CD4-positive, alpha-beta memory T cell (primary cell): ENCODE data around the gene BFSP2. TPM values are rescaled to one million over a fixed set of nuclear protein-coding genes. Genes with fewer than 3 reads are reported as not detected.
"Not testable (repeated sequence)": the region's sequence is repeated elsewhere in the genome, so short reads cannot be mapped to it uniquely, and the experiment has no call there.

Source experiments
- CTCF ChIA-PET: fragments of 350-600 bp; sonication (Branson Sonifier 250); formaldehyde crosslinking; loops from one replicate; lab custom pipeline; 2021; ENCODE audit warnings: inconsistent platforms; ENCODE audit not compliant: partially characterized antibody; lab: Charles Lee
- POLR2A ChIA-PET: fragments of 350-600 bp; sonication (Branson Sonifier 250); formaldehyde crosslinking; loops from one replicate; lab custom pipeline; 2021; ENCODE audit not compliant: partially characterized antibody; lab: Charles Lee
- DNase-seq, 5 donors: peaks; one replicate each; pipeline versions ENCODE4 v3.0.0 to v3.0.0-alpha.2; 2020 to 2022; ENCODE audit warnings: mixed read lengths in 1 of 5
- H3K27ac ChIP-seq: one replicate; pipeline ENCODE4 v1.7.0; 2013; ENCODE audit warnings: low read depth, low read length
- H3K27me3 ChIP-seq: 2 replicates; pipeline ENCODE4 v1.7.0; 2013; ENCODE audit warnings: mild to moderate bottlenecking, low read length, moderate library complexity; ENCODE audit not compliant: insufficient read depth
- H3K36me3 ChIP-seq: 2 replicates; pipeline ENCODE4 v1.7.0; 2013; ENCODE audit warnings: mild to moderate bottlenecking, low read length, moderate library complexity; ENCODE audit not compliant: insufficient read depth
- H3K4me1 ChIP-seq: 2 replicates; pipeline ENCODE4 v1.7.0; 2013; ENCODE audit warnings: mild to moderate bottlenecking, low read length, moderate library complexity; ENCODE audit not compliant: insufficient read depth
- H3K4me3 ChIP-seq, 2 donors: one replicate each; pipeline ENCODE4 v1.7.0; 2013; ENCODE audit warnings: low read length in 2 of 2, mild to moderate bottlenecking in 1 of 2
- H3K9me3 ChIP-seq, 2 donors: one replicate each; pipeline ENCODE4 v1.7.0; 2013; ENCODE audit warnings: low read length in 2 of 2, control low read depth in 1 of 2; ENCODE audit not compliant: control insufficient read depth in 1 of 2
- H3K27ac Mint-ChIP-seq, 7 donors: one replicate each; pipeline ENCODE4 v1.8.0; 2020 to 2021; ENCODE audit warnings: mixed read lengths in 7 of 7, mild to moderate bottlenecking in 6 of 7, inconsistent platforms in 3 of 7, moderate library complexity in 3 of 7
- H3K27me3 Mint-ChIP-seq, 2 donors: one replicate each; pipeline ENCODE4 v1.8.0; 2020 to 2021; ENCODE audit warnings: mixed read lengths in 2 of 2
- H3K36me3 Mint-ChIP-seq, 2 donors: one replicate each; pipeline ENCODE4 v1.8.0; 2020 to 2021; ENCODE audit warnings: mixed read lengths in 2 of 2, inconsistent platforms in 1 of 2, mild to moderate bottlenecking in 1 of 2
- H3K4me1 Mint-ChIP-seq, 4 donors: one replicate each; pipeline ENCODE4 v1.8.0; 2020 to 2021; ENCODE audit warnings: mixed read lengths in 4 of 4, mild to moderate bottlenecking in 1 of 4
- H3K4me3 Mint-ChIP-seq, 8 donors: one replicate each; pipeline ENCODE4 v1.8.0; 2020 to 2021; ENCODE audit warnings: mixed read lengths in 8 of 8, mild to moderate bottlenecking in 7 of 8, moderate library complexity in 6 of 8, inconsistent platforms in 3 of 8
- H3K9me3 Mint-ChIP-seq, 8 donors: one replicate each; pipeline ENCODE4 v1.8.0; 2020 to 2021; ENCODE audit warnings: mixed read lengths in 8 of 8, mild to moderate bottlenecking in 5 of 8, inconsistent platforms in 3 of 8, moderate library complexity in 1 of 8
- intact Hi-C: fragments of 100-400 bp; cut with micrococcal nuclease; formaldehyde crosslinking; loops from one replicate; pipeline ENCODE4 v1.15.1; 2023
- polyA plus RNA-seq, 2 donors: library from polyadenylated mRNA; unstranded; fragments of 300-500 nt; fragmentation: Illumina TruSeq; gene quantifications; one replicate each; pipeline ENCODE4 v1.2.3, GENCODE V29; 2021
- total RNA-seq, 2 experiments: library from RNA; stranded (reverse); gene quantifications; one replicate each; pipeline ENCODE4 v1.2.3, GENCODE V29; 2021

The BFSP2 gene
- total and polyA plus RNA-seq, 4 experiments from 2014 or later, result 0.86 to 1.3 TPM; not detected in 2

DNA sequence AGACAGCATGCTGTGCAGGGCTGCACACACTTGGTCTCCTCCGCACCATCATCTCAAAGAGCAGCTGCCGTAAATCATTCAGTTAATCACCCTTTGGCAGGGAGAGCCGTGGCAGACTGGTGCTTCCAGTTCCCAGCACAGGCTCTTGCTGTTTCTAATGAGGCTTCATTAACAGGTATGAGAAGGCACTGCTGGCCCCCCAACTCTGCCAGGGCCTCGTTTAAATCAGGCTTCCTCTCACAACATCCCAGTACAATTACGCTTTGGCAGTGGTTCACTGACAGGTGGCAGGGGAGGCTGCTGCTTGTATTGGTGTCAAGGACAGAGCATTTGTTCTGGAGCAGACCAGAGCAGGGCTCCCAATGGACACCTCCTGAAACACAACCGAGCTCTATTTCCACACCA is 77.1 kb downstream of the BFSP2 start:
- ChIA-PET CTCF (interaction anchor here (0.8 to 1.1 kb wide), 2 partner anchors 13 to 15 kb away, joined by 3 read pairs; no protein-coding TSS in a partner anchor), POLR2A (no interaction called here)
- Mint-ChIP-seq H3K36me3 (no peaks in the 10 kb centered on the region), H3K27ac (no peak overlapping the region), H3K4me1 (peaks cover 26 to 32% (median 29%) of the 10 kb centered on the region in 4 donors), H3K4me3 (no peak overlapping the region), H3K9me3 (no peaks in the 10 kb centered on the region), H3K27me3 (no peaks in the 10 kb centered on the region)
- Histone ChIP-seq H3K4me1 (peaks cover 22% of the 10 kb centered on the region), H3K9me3 (no peaks in the 10 kb centered on the region), H3K27me3 (no peaks in the 10 kb centered on the region), H3K27ac (no peak overlapping the region), H3K4me3 (no peak overlapping the region), H3K36me3 (no peaks in the 10 kb centered on the region)
- no peak for DNase-seq
- intact Hi-C loops, result no loop called here

DNA sequence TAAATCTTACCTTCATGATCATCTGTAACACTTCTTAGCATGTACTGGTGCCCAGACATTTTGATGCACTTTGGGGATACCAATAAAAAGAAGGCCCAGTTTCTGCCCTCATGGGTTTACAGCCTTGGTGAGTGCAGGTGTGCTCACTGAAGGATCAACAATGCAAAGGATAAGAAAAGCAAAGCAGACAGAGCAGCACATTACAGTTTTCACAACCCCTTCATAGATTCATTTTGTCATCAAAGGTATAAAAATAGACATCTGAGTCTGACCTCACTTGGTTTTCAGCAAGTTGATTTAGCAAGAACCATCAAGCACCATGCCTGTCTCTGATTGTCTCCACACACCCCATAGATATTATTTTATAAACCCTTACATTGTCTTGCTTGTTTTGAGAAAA is 77.6 kb downstream of the BFSP2 start:
- Mint-ChIP-seq H3K4me1 (peaks cover 26 to 32% (median 29%) of the 10 kb centered on the region in 4 donors), H3K36me3 (no peaks in the 10 kb centered on the region), H3K27ac (no peak overlapping the region), H3K4me3 (no peak overlapping the region), H3K9me3 (no peaks in the 10 kb centered on the region), H3K27me3 (no peaks in the 10 kb centered on the region)
- intact Hi-C loops, result no loop called here
- Histone ChIP-seq H3K9me3 (no peaks in the 10 kb centered on the region), H3K36me3 (no peaks in the 10 kb centered on the region), H3K4me1 (peaks cover 22% of the 10 kb centered on the region), H3K27ac (no peak overlapping the region), H3K4me3 (no peak overlapping the region), H3K27me3 (no peaks in the 10 kb centered on the region)
- ChIA-PET POLR2A (interaction anchor here (1.3 kb wide), 1 partner anchor 10 kb away, joined by 3 read pairs; no protein-coding TSS in a partner anchor), CTCF (interaction anchor here (1.2 kb wide), 1 partner anchor 9 kb away, joined by 3 read pairs; no protein-coding TSS in a partner anchor)
- DNase-seq, result no peak

DNA sequence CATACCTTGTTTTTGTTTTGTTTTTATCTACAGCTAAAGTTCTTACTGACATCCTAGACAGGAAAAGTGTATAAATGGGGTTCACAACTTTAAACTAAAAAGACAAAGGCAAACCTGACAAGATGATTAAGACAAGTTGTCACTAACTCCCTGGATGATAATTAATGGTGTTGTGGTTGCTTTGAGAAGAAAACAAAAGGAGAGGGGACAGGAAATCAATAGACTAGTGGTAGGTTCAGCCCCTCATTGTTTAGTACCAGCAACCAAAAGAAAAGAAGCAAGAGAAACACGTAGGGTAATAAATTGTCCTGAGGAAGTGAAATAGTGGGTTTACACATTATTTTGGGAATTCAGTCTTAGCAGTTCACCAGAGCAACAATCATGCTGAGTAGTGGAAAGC is 78.8 kb downstream of the BFSP2 start:
- H3K27ac Mint-ChIP-seq, result no peak overlapping the region
- no peak overlapping the region for H3K4me3 ChIP-seq
- CTCF ChIA-PET, result interaction anchor here (1.2 to 2.4 kb wide), 2 partner anchors 8 to 11 kb away, joined by 3 to 15 read pairs; no protein-coding TSS in a partner anchor
- H3K4me1 ChIP-seq, result peaks cover 22% of the 10 kb centered on the region
- H3K27me3 ChIP-seq, result no peaks in the 10 kb centered on the region
- intact Hi-C loops, result no loop called here
- peaks cover 26 to 32% (median 29%) of the 10 kb centered on the region in 4 donors for H3K4me1 Mint-ChIP-seq
- POLR2A ChIA-PET, result interaction anchor here (1.3 to 1.4 kb wide), 2 partner anchors 11 to 94 kb away, joined by 3 to 4 read pairs; no protein-coding TSS in a partner anchor
- no peaks in the 10 kb centered on the region for H3K36me3 Mint-ChIP-seq
- H3K36me3 ChIP-seq, result no peaks in the 10 kb centered on the region
- H3K9me3 ChIP-seq, result no peaks in the 10 kb centered on the region
- no peak overlapping the region for H3K4me3 Mint-ChIP-seq
- DNase-seq, result no peak
- H3K9me3 Mint-ChIP-seq, result no peaks in the 10 kb centered on the region
- H3K27ac ChIP-seq, result no peak overlapping the region
- H3K27me3 Mint-ChIP-seq, result no peaks in the 10 kb centered on the region

DNA sequence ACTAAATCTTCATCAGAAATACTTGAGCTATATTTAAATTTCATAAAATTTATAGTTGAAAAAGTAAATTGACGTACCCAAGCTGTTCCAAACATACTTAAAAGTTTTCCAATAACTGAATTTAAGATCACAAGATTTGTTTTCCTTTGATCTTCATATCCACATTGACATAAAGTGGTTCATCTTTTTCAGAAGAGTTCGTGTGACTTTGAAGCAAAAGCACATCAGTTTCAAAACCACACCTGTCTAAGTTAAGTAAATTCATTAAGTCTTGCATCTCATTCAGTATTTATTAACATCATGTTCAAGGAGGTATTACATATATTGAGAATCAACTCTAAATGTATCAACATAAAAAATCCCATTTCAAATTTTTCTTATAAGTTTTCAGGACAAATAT is 79.5 kb downstream of the BFSP2 start:
- H3K4me3 ChIP-seq, result no peak overlapping the region
- Mint-ChIP-seq H3K36me3 (no peaks in the 10 kb centered on the region), H3K9me3 (no peaks in the 10 kb centered on the region), H3K4me3 (no peak overlapping the region), H3K27me3 (no peaks in the 10 kb centered on the region), H3K4me1 (peaks cover 23 to 29% (median 27%) of the 10 kb centered on the region in 4 donors), H3K27ac (no peak overlapping the region)
- H3K4me1 ChIP-seq, result peaks cover 22% of the 10 kb centered on the region
- no peaks in the 10 kb centered on the region for H3K36me3 ChIP-seq
- H3K27me3 ChIP-seq, result no peaks in the 10 kb centered on the region
- no peak overlapping the region for H3K27ac ChIP-seq
- ChIA-PET POLR2A (interaction anchor here (0.9 to 1.6 kb wide), 3 partner anchors 9 to 93 kb away, joined by 3 to 4 read pairs (median 3); no protein-coding TSS in a partner anchor), CTCF (interaction anchor here (2.4 kb wide), 1 partner anchor 10 kb away, joined by 15 read pairs; no protein-coding TSS in a partner anchor)
- no peaks in the 10 kb centered on the region for H3K9me3 ChIP-seq
- DNase-seq, result no peak
- intact Hi-C loops, result no loop called here

DNA sequence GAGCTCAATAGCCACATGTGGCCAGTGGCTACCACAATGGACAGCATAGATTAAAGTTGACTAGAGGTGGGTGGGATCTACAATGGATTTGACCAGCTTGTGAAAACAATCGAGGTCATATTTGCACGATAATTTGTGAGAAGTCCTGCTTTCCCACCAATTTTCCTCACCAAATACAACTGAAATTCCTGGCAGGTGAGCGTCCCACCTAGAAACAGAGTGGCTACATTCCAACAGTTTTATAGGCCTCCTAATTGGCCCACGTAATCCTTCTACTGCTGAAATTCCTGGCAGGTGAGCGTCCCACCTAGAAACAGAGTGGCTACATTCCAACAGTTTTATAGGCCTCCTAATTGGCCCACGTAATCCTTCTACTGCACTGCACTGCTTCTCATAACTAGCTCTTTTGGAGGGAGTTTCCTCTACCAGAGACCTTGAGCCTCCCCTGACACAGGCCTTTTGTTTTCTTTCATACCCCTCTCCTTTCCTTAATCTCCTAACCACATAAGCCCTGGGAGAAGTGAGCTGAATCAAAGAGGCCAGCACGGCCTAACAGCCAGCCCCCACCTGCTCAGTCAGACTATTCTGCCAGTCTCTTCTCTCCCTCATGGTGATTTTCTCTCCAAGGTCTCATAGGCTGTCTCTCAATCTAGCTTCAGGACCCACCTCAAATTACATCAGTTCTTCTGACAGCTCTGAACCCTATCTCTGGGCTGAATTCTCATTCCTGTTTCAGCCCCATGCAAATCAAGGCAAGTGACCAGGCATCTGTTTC is 80.2 kb downstream of the BFSP2 start:
- CTCF ChIA-PET, result interaction anchor here (1.0 to 2.4 kb wide), 2 partner anchors 10 to 93 kb away, joined by 4 to 15 read pairs; partner anchors contain the start of gene CDV3

DNA sequence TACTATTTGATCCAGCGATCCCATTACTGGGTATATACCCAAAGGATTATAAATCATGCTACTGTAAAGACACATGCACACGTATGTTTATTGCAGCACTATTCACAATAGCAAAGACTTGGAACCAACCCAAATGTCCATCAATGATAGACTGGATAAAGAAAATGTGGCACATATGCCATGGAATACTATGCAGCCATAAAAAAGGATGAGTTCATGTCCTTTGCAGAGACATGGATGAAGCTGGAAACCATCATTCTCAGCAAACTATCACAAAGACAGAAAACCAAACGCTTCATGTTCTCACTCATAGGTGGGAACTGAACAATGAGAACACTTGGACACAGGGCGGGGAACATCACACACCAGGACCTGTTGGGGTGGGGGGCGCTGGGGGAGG is 82.6 kb downstream of the BFSP2 start:
- H3K27ac Mint-ChIP-seq, H3K4me3 ChIP-seq, H3K27me3 ChIP-seq, DNase-seq, POLR2A ChIA-PET, CTCF ChIA-PET, H3K9me3 ChIP-seq, H3K36me3 Mint-ChIP-seq, H3K4me3 Mint-ChIP-seq, intact Hi-C loops, H3K27me3 Mint-ChIP-seq, H3K36me3 ChIP-seq, H3K9me3 Mint-ChIP-seq, H3K27ac ChIP-seq: not testable (repeated sequence)
- H3K4me1 Mint-ChIP-seq, result peaks cover 11 to 15% (median 12%) of the 10 kb centered on the region in 4 donors
- peaks cover 12% of the 10 kb centered on the region for H3K4me1 ChIP-seq

More for the DNA sequence above, 80.2 kb downstream of the BFSP2 start:
- Histone ChIP-seq H3K27ac (no peak overlapping the region), H3K27me3 (no peaks in the 10 kb centered on the region), H3K4me3 (no peak overlapping the region), H3K4me1 (peaks cover 17% of the 10 kb centered on the region), H3K9me3 (no peaks in the 10 kb centered on the region), H3K36me3 (no peaks in the 10 kb centered on the region)
- no peaks in the 10 kb centered on the region for H3K9me3 Mint-ChIP-seq
- POLR2A ChIA-PET, result interaction anchor here (0.9 to 1.6 kb wide), 3 partner anchors 9 to 93 kb away, joined by 3 to 4 read pairs (median 3); no protein-coding TSS in a partner anchor
- no peak for DNase-seq
- no peaks in the 10 kb centered on the region for H3K27me3 Mint-ChIP-seq
- H3K27ac Mint-ChIP-seq, result peak overlapping the region in 1 of 7 donors; percentile 11
- no peaks in the 10 kb centered on the region for H3K36me3 Mint-ChIP-seq
- intact Hi-C loops, result no loop called here
- H3K4me3 Mint-ChIP-seq, result no peak overlapping the region
- H3K4me1 Mint-ChIP-seq, result peaks cover 18 to 22% (median 20%) of the 10 kb centered on the region in 4 donors

DNA sequence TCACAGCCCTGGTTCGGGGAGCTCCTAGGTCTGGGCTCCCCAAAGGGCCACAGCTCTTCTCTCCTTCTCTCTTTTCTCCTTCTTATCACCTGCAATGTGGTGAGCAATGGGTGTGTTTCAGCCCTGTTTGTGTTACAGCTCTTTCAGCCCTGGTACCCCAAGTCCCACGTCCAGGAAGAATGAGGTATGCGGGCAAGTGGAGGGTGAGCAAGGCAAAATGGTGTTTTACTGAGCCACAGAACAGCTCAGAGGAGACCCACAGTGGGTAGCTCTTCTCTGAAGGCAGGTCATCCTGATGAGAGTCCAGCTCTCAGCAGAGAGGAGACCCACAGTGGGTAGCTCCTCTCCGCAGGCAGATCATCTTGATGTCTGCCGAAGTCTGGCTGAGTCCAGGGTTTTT is 86.8 kb downstream of the BFSP2 start:
- peaks cover 31 to 37% (median 34%) of the 10 kb centered on the region in 4 donors for H3K4me1 Mint-ChIP-seq
- H3K9me3 Mint-ChIP-seq, result no peaks in the 10 kb centered on the region

More for the DNA sequence above, 86.8 kb downstream of the BFSP2 start:
- no peaks in the 10 kb centered on the region for H3K36me3 Mint-ChIP-seq
- ChIA-PET CTCF (interaction anchor here (0.7 to 7.2 kb wide), 16 partner anchors 8 to 441 kb away, joined by 3 to 123 read pairs (median 3); partner anchors contain the start of gene CDV3), POLR2A (interaction anchor here (7.2 kb wide), 1 partner anchor 87 kb away, joined by 89 read pairs; the partner anchor contains the start of gene CDV3)
- Histone ChIP-seq H3K9me3 (no peaks in the 10 kb centered on the region), H3K4me3 (no peak overlapping the region), H3K27me3 (no peaks in the 10 kb centered on the region), H3K4me1 (peaks cover 35% of the 10 kb centered on the region), H3K36me3 (no peaks in the 10 kb centered on the region), H3K27ac (no peak overlapping the region)
- H3K4me3 Mint-ChIP-seq, result no peak overlapping the region
- H3K27me3 Mint-ChIP-seq, result no peaks in the 10 kb centered on the region
- peak overlapping the region in 1 of 7 donors; percentile 77 for H3K27ac Mint-ChIP-seq
- intact Hi-C loops, result no loop called here
- no peak for DNase-seq
